Mesenchymal stem cell (in vitro differentiated cells and primary cell): ENCODE measurements around the gene EIF5AL1.
A peak's percentile ranks its signal among the peaks of the same experiment; 100 is the strongest.

Experiments
- DNase-seq: peaks from one replicate; pipeline ENCODE4 v3.0.0-alpha.2; 2013
- H2AFZ ChIP-seq: one replicate; pipeline ENCODE4 v1.6.1; 2013; ENCODE audit warnings: low read depth, mild to moderate bottlenecking, control low read depth, inconsistent platforms, low read length, moderate library complexity
- H2AK5ac ChIP-seq: 2 replicates; pipeline ENCODE4 v1.6.1; 2013; ENCODE audit warnings: low read length, moderate library complexity, mild to moderate bottlenecking, inconsistent platforms; ENCODE audit not compliant: severe bottlenecking
- H2BK120ac ChIP-seq: one replicate; pipeline ENCODE4 v1.6.1; 2013; ENCODE audit warnings: low read depth, mild to moderate bottlenecking, inconsistent platforms, low read length, moderate library complexity
- H2BK12ac ChIP-seq, 2 experiments: one replicate each; pipeline ENCODE4 v1.6.1; 2013; ENCODE audit warnings: inconsistent platforms in 2 of 2, low read length in 2 of 2, mild to moderate bottlenecking in 2 of 2, moderate library complexity in 2 of 2, control low read depth in 1 of 2
- H2BK15ac ChIP-seq: one replicate; pipeline ENCODE4 v1.6.1; 2013; ENCODE audit warnings: mild to moderate bottlenecking, low read depth, inconsistent platforms; ENCODE audit not compliant: poor library complexity, severe bottlenecking
- H2BK5ac ChIP-seq: 2 replicates; pipeline ENCODE4 v1.6.1; 2013; ENCODE audit warnings: low read depth, mild to moderate bottlenecking, low read length, control low read depth, inconsistent platforms; ENCODE audit not compliant: poor library complexity, severe bottlenecking
- H3K14ac ChIP-seq, 2 experiments: one replicate each; pipeline ENCODE4 v1.6.1; 2013; ENCODE audit warnings: inconsistent platforms in 2 of 2, low read length in 2 of 2, control low read depth in 1 of 2, mild to moderate bottlenecking in 1 of 2, moderate library complexity in 1 of 2
- H3K18ac ChIP-seq, 2 experiments: one replicate each; pipeline ENCODE4 v1.6.1; 2013; ENCODE audit warnings: inconsistent platforms in 2 of 2, low read length in 2 of 2, control low read depth in 1 of 2, low read depth in 1 of 2, mild to moderate bottlenecking in 1 of 2
- H3K23ac ChIP-seq, 2 experiments: one replicate each; pipeline ENCODE4 v1.6.1; 2013; ENCODE audit warnings: inconsistent platforms in 2 of 2, low read length in 2 of 2, mild to moderate bottlenecking in 2 of 2, moderate library complexity in 2 of 2, control low read depth in 1 of 2
- H3K27ac ChIP-seq: 2 replicates; pipeline ENCODE4 v1.5.1; 2013; ENCODE audit warnings: mild to moderate bottlenecking, moderate library complexity, low read length, control low read depth, inconsistent platforms; ENCODE audit not compliant: poor library complexity, severe bottlenecking
- H3K27me3 ChIP-seq, 2 experiments: 2 replicates each; pipeline versions ENCODE4 v1.6.1 to v1.7.0; 2013; ENCODE audit warnings: low read length in 2 of 2, mild to moderate bottlenecking in 2 of 2, moderate library complexity in 2 of 2, control low read depth in 1 of 2, inconsistent platforms in 1 of 2; ENCODE audit not compliant: control insufficient read depth in 1 of 2, insufficient read depth in 1 of 2
- H3K36me3 ChIP-seq, 2 experiments: 2 replicates each; pipeline versions ENCODE4 v1.6.1 to v1.7.0; 2013; ENCODE audit warnings: low read length in 2 of 2, control low read depth in 1 of 2, inconsistent platforms in 1 of 2, low read depth in 1 of 2, mild to moderate bottlenecking in 1 of 2; ENCODE audit not compliant: insufficient read depth in 2 of 2, control insufficient read depth in 1 of 2
- H3K4ac ChIP-seq, 2 experiments: one replicate each; pipeline ENCODE4 v1.6.1; 2013; ENCODE audit warnings: inconsistent platforms in 2 of 2, low read length in 2 of 2, mild to moderate bottlenecking in 2 of 2, moderate library complexity in 2 of 2, control low read depth in 1 of 2, low read depth in 1 of 2
- H3K4me1 ChIP-seq: 2 replicates; pipeline ENCODE4 v1.6.1; 2013; ENCODE audit warnings: low read depth, low read length, control low read depth; ENCODE audit not compliant: control insufficient read depth, insufficient read depth
- H3K4me2 ChIP-seq: 2 replicates; pipeline ENCODE4 v1.6.1; 2013; ENCODE audit warnings: low read length, mild to moderate bottlenecking, inconsistent platforms; ENCODE audit not compliant: poor library complexity, severe bottlenecking
- H3K4me3 ChIP-seq, 2 experiments: 2 replicates each; pipeline versions ENCODE4 v1.5.1 to v1.7.0; 2013; ENCODE audit warnings: low read length in 2 of 2, mild to moderate bottlenecking in 2 of 2, control low read depth in 1 of 2, low read depth in 1 of 2; ENCODE audit not compliant: insufficient read depth in 1 of 2
- H3K79me1 ChIP-seq: replicated peaks from 2 replicates; pipeline ENCODE4 v1.6.1; 2013; ENCODE audit warnings: mild to moderate bottlenecking, control low read depth, low read length, inconsistent platforms; ENCODE audit not compliant: poor library complexity, severe bottlenecking
- H3K9ac ChIP-seq: 2 replicates; pipeline ENCODE4 v1.7.0; 2013; ENCODE audit warnings: mild to moderate bottlenecking, low read length, moderate library complexity
- H3K9me3 ChIP-seq: 2 replicates; pipeline ENCODE4 v1.7.0; 2013; ENCODE audit warnings: mild to moderate bottlenecking, low read length; ENCODE audit not compliant: control insufficient read depth
- H4K8ac ChIP-seq: one replicate; pipeline ENCODE4 v1.6.1; 2013; ENCODE audit warnings: inconsistent platforms, mild to moderate bottlenecking, low read length, moderate library complexity
- H4K91ac ChIP-seq: one replicate; pipeline ENCODE4 v1.6.1; 2013; ENCODE audit warnings: mild to moderate bottlenecking, low read length, inconsistent platforms
- WGBS: methylation state at CpG from one replicate; pipeline ENCODE4 v1.1.7; 2013; ENCODE audit warnings: mixed read lengths; 5-methylcytosine and 5-hydroxymethylcytosine counted together

Gene EIF5AL1

GRCh38 chr10:79476645-79477044 is 35.7 kb upstream of the EIF5AL1 start:
- Histone ChIP-seq H3K14ac (no peak overlapping the region), H3K79me1 (no peaks in the 10 kb centered on the region), H3K9me3 (no peaks in the 10 kb centered on the region), H4K91ac (no peak overlapping the region), H2BK5ac (no peak overlapping the region), H2AFZ (no peak overlapping the region), H3K9ac (no peak overlapping the region), H3K4me1 (no peaks in the 10 kb centered on the region), H2BK12ac (no peak overlapping the region), H3K23ac (no peak overlapping the region), H3K36me3 (no peaks in the 10 kb centered on the region), H2AK5ac (no peak overlapping the region), H2BK120ac (no peak overlapping the region), H3K18ac (no peak overlapping the region), H4K8ac (no peak overlapping the region), H2BK15ac (no peak overlapping the region), H3K4ac (no peak overlapping the region), H3K27ac (no peak overlapping the region), H3K4me2 (no peak overlapping the region), H3K27me3 (no peaks in the 10 kb centered on the region), H3K4me3 (no peak overlapping the region)
- no peak for DNase-seq

- H3K4me2 ChIP-seq = no peak overlapping the region
Measured at GRCh38 chr10:79477456-79477855, 34.9 kb upstream of the EIF5AL1 start.

GRCh38 chr10:79479283-79479909 is 32.9 kb upstream of the EIF5AL1 start:
- Histone ChIP-seq H3K4ac (no peak overlapping the region), H4K8ac (no peak overlapping the region)
- WGBS = no CpG with 5 or more reads among the region's 3 CpGs

More at GRCh38 chr10:79477456-79477855, 34.9 kb upstream of the EIF5AL1 start:
- H3K27ac ChIP-seq = no peak overlapping the region
- no peak overlapping the region for H3K9ac ChIP-seq
- H3K14ac ChIP-seq = no peak overlapping the region
- H3K9me3 ChIP-seq = no peaks in the 10 kb centered on the region
- H3K23ac ChIP-seq = no peak overlapping the region
- no peak overlapping the region for H2AFZ ChIP-seq
- H2BK5ac ChIP-seq = no peak overlapping the region
- WGBS = 91% methylated on average over 3 of the region's 7 CpGs
- no peak overlapping the region for H3K18ac ChIP-seq
- no peak overlapping the region for H2AK5ac ChIP-seq
- no peaks in the 10 kb centered on the region for H3K36me3 ChIP-seq
- no peak overlapping the region for H2BK12ac ChIP-seq
- no peak overlapping the region for H2BK15ac ChIP-seq
- H3K27me3 ChIP-seq = no peaks in the 10 kb centered on the region
- H2BK120ac ChIP-seq = no peak overlapping the region
- no peaks in the 10 kb centered on the region for H3K79me1 ChIP-seq
- no peak for DNase-seq
- no peak overlapping the region for H4K8ac ChIP-seq
- no peak overlapping the region for H4K91ac ChIP-seq
- no peak overlapping the region for H3K4me3 ChIP-seq
- no peaks in the 10 kb centered on the region for H3K4me1 ChIP-seq
- no peak overlapping the region for H3K4ac ChIP-seq

GRCh38 chr10:79482304-79482703 is 30.0 kb upstream of the EIF5AL1 start:
- 82% methylated on average over 1 of the region's 1 CpG for WGBS
- no peaks in the 10 kb centered on the region for H3K27me3 ChIP-seq

More at GRCh38 chr10:79479283-79479909, 32.9 kb upstream of the EIF5AL1 start:
- Histone ChIP-seq H4K91ac (no peak overlapping the region), H3K79me1 (no peaks in the 10 kb centered on the region), H3K27me3 (no peaks in the 10 kb centered on the region), H3K9ac (no peak overlapping the region), H3K4me3 (no peak overlapping the region), H2AFZ (no peak overlapping the region), H3K18ac (no peak overlapping the region), H3K27ac (no peak overlapping the region), H2BK15ac (no peak overlapping the region), H2BK5ac (no peak overlapping the region), H2BK120ac (no peak overlapping the region), H3K23ac (no peak overlapping the region), H2BK12ac (no peak overlapping the region), H3K36me3 (no peaks in the 10 kb centered on the region), H3K14ac (no peak overlapping the region), H3K9me3 (no peaks in the 10 kb centered on the region), H3K4me1 (no peaks in the 10 kb centered on the region), H3K4me2 (no peak overlapping the region), H2AK5ac (no peak overlapping the region)
- no peak for DNase-seq

More at GRCh38 chr10:79482304-79482703, 30.0 kb upstream of the EIF5AL1 start:
- H2BK120ac ChIP-seq = no peak overlapping the region
- no peak overlapping the region for H2AK5ac ChIP-seq
- no peaks in the 10 kb centered on the region for H3K9me3 ChIP-seq
- no peak overlapping the region for H2BK15ac ChIP-seq
- H4K91ac ChIP-seq = no peak overlapping the region
- no peak overlapping the region for H3K27ac ChIP-seq
- H4K8ac ChIP-seq = no peak overlapping the region
- peak overlapping the region; percentile 29 for H3K9ac ChIP-seq
- no peaks in the 10 kb centered on the region for H3K79me1 ChIP-seq
- no peaks in the 10 kb centered on the region for H3K4me1 ChIP-seq
- no peak for DNase-seq
- H2BK5ac ChIP-seq = no peak overlapping the region
- H3K4me3 ChIP-seq = no peak overlapping the region
- no peak overlapping the region for H3K18ac ChIP-seq
- no peak overlapping the region for H3K23ac ChIP-seq
- H3K36me3 ChIP-seq = no peaks in the 10 kb centered on the region
- no peak overlapping the region for H3K14ac ChIP-seq
- no peak overlapping the region for H2BK12ac ChIP-seq
- no peak overlapping the region for H3K4ac ChIP-seq
- no peak overlapping the region for H2AFZ ChIP-seq
- no peak overlapping the region for H3K4me2 ChIP-seq
